Measurements from ENCODE around the gene GJB6.

DNA sequence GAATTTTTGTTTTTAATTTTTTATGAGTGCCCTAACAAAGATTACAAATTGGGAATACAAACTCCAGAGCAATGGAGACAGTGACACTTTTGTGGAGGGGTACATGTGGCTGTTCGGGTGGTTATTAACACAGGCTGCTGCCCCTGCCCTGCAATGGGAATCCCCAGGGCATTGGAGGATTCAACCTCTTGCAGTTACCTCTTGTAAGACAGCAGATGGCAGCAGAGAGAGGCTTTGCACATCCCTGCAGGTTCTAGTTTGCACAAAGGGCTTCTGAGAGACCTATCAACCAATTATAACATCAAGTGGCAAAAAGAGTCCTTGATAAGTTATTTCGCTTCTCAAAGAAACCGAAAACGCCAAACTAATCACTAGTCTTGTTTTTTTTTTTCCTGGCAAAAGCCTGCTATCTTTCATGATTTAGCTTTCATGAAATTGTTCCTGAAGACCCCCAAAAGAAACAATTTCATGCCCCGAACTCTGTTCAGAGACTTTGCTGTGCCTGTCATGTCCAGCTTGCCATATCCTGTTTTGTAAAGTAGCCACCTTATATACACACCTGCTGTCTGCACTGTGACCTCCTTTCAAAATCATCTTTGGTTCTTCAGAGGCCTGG, 49.8 kb downstream of the GJB6 start:
- TF ChIP-seq JUN (IDR thresholded peaks at IDR 0.05; ENCODE audit: borderline replicate concordance, insufficient read depth, insufficient read length, low read depth) (no peak), POLR2A (IDR thresholded peaks at IDR 0.05; ENCODE audit: low read depth, low read length) (no peak), EZH2 (IDR thresholded peaks at IDR 0.05; ENCODE audit: borderline replicate concordance, low read depth, low read length, severe bottlenecking) (no peak), POLR2AphosphoS5 (IDR thresholded peaks at IDR 0.05; ENCODE audit: insufficient read depth, low read depth, low read length) (no peak), FOS (IDR thresholded peaks at IDR 0.05; ENCODE audit: borderline replicate concordance, insufficient read depth, low read length) (no peak), MYC (IDR thresholded peaks at IDR 0.05; ENCODE audit: low read depth, low read length) (no peak)
- TF ChIP-seq, protein P1, sequence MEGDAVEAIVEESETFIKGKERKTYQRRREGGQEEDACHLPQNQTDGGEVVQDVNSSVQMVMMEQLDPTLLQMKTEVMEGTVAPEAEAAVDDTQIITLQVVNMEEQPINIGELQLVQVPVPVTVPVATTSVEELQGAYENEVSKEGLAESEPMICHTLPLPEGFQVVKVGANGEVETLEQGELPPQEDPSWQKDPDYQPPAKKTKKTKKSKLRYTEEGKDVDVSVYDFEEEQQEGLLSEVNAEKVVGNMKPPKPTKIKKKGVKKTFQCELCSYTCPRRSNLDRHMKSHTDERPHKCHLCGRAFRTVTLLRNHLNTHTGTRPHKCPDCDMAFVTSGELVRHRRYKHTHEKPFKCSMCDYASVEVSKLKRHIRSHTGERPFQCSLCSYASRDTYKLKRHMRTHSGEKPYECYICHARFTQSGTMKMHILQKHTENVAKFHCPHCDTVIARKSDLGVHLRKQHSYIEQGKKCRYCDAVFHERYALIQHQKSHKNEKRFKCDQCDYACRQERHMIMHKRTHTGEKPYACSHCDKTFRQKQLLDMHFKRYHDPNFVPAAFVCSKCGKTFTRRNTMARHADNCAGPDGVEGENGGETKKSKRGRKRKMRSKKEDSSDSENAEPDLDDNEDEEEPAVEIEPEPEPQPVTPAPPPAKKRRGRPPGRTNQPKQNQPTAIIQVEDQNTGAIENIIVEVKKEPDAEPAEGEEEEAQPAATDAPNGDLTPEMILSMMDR (IDR thresholded peaks at IDR 0.05; ENCODE audit: extremely low read depth in 1 of 2, insufficient read depth in 1 of 2, low read depth in 1 of 2, low read length in 2 of 2), result peak; percentile 74 to 78
- TF ChIP-seq, protein P2, sequence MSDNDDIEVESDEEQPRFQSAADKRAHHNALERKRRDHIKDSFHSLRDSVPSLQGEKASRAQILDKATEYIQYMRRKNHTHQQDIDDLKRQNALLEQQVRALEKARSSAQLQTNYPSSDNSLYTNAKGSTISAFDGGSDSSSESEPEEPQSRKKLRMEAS (IDR thresholded peaks at IDR 0.05; ENCODE audit: insufficient read depth, insufficient read length), result no peak
